GM12872 (cell line): ENCODE data around the gene NISCH.

ENCODE experiments used
- CTCF ChIP-seq: IDR thresholded peaks from 3 replicates; pipeline ENCODE4 v1.5.1; 2011; ENCODE audit warnings: low read depth, mild to moderate bottlenecking, low read length, moderate library complexity; ENCODE audit not compliant: insufficient read depth

NISCH gene

DNA sequence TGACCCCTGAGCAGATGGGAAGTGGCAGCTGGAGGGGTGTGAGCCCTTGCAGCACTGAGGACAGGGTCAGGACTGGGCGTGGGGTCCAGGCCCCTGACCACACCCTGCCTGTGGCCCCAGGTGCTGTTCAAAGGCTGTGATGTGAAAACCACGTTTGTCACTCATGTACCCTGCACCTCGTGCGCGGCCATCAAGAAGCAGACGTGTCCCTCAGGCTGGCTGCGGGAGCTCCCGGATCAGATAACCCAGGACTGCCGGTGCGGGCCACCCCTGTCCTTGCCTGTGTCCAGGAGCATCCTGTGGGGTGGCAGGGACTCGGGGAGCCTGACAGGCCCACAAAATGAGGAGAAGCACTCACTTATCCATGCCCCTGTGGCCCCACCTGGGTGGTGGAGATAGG, 45.6 kb downstream of the NISCH start:
- TF ChIP-seq CTCF: no peak

DNA sequence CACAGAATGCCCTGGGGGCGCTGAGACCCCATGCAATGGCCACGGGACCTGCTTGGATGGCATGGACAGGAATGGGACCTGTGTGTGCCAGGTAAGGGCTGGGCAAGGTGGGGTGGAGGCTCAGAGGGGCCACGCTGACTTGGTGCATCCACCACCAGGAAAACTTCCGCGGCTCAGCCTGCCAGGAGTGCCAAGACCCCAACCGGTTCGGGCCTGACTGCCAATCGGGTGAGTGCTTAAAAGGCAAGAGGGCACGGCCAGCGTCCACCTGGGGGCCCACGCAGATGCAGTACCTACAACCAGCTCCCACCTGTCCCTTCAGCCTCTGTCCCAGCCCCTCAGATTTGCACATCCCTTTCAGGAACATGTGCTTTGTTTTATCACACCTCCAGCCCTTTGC, 46.6 kb downstream of the NISCH start:
- TF ChIP-seq CTCF: no peak

GRCh38 chr3:52502808-52503350, 47.5 kb downstream of the NISCH start:
- no peak for TF ChIP-seq CTCF

DNA sequence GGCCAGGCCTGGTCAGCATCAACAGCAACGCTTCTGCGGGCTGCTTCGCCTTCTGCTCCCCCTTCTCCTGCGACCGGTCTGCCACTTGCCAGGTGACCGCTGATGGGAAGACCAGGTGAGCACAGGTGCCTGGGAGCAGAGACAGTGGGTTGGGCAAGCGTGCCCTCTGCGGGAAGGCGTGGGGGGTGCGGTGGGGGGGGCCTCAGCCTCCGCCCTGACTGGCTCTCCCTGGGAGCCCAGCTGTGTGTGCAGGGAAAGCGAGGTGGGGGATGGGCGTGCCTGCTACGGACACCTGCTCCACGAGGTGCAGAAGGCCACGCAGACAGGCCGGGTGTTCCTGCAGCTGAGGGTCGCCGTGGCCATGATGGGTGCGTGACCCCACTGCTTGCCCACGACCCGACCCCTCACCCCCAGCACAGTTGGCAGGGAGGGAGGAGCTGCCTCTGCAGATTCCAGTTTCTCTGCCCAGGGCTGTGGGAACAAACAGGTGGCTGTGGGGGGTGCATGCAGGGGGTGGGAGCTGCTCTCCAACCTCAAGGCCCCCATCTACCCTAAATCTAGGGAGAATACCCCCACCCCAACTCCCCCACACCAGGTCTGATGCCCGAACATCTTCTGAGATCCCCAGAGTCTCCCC, 48.5 kb downstream of the NISCH start:
- no peak for TF ChIP-seq CTCF

DNA sequence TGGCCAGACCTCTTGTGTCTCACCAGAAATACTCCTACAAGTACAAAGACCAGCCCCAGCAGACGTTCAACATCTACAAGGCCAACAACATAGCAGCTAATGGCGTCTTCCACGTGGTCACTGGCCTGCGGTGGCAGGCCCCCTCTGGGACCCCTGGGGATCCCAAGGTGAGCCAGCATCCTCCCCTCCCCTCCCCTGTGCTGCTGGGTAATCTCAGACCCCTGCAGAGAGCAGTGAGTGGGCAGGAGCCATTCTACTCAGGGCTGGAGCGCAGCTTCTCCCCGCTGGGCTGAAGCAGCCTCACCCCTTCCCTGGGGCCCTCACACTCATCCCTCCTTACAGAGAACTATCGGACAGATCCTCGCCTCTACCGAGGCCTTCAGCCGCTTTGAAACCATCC, 49.6 kb downstream of the NISCH start:
- no peak for TF ChIP-seq CTCF

- no peak for TF ChIP-seq CTCF
Observed at GRCh38 chr3:52506266-52506966, 51.0 kb downstream of the NISCH start.

- no peak for TF ChIP-seq CTCF
Observed at GRCh38 chr3:52507359-52507758, 52.0 kb downstream of the NISCH start.
